Right atrium auricular region (tissue), 2 donors: ENCODE results near the gene TRAF3. TPM values are rescaled to one million over a fixed set of nuclear protein-coding genes. Genes with fewer than 3 reads are reported as not detected.

Experiments
- DNase-seq: peaks from one replicate; pipeline ENCODE4 v3.0.0-alpha.2; 2019; ENCODE audit warnings: low spot score
- H3K27ac ChIP-seq, 2 donors: fragments of 200-600 bp; sonication (generic); 1 replicate in 1 of 2; 2 replicates in 1 of 2; pipeline ENCODE4 v1.5.1; 2016 to 2019
- H3K27me3 ChIP-seq, 2 donors: fragments of 200-600 bp; sonication (generic); one replicate each; pipeline versions ENCODE4 v1.5.1 to v1.6.0; 2017 to 2019
- H3K36me3 ChIP-seq: fragments of 200-600 bp; sonication (generic); one replicate; pipeline ENCODE4 v1.5.1; 2016
- H3K4me1 ChIP-seq, 2 donors: fragments of 200-600 bp; sonication (generic); one replicate each; pipeline versions ENCODE4 v1.5.1 to v1.6.0; 2017 to 2019
- H3K4me3 ChIP-seq, 2 donors: fragments of 200-600 bp; sonication (generic); 1 replicate in 1 of 2; 2 replicates in 1 of 2; pipeline ENCODE4 v1.5.1; 2017 to 2019; ENCODE audit warnings: mild to moderate bottlenecking in 1 of 2, moderate library complexity in 1 of 2
- H3K9me3 ChIP-seq, 2 donors: fragments of 200-600 bp; sonication (generic); one replicate each; pipeline ENCODE4 v1.5.1; 2019
- CTCF ChIP-seq, 2 donors: fragments of 200-600 bp; sonication (generic); IDR thresholded peaks; one replicate each; pipeline ENCODE4 v1.5.1; 2019; ENCODE audit warnings: antibody characterized with exemption in 2 of 2
- total RNA-seq, 2 donors: library from RNA; depleted of rRNA; stranded (reverse); fragments of >200 nt; gene quantifications; one replicate each; pipeline ENCODE4 v1.1.0, GENCODE V29; 2016

TRAF3 gene
- total RNA-seq, 2 donors from 2014 or later, result 9.1 to 10.0 TPM

GRCh38 chr14:102737402-102738372 is 39.6 kb upstream of the TRAF3 start:
- peaks cover 0 to 14% of the 10 kb centered on the region in 2 donors for H3K9me3 ChIP-seq
- no peaks in the 10 kb centered on the region for H3K36me3 ChIP-seq
- TF ChIP-seq CTCF (IDR thresholded peaks at IDR 0.05), result no peak
- H3K4me1 ChIP-seq, result no peaks in the 10 kb centered on the region
- H3K27me3 ChIP-seq, result no peaks in the 10 kb centered on the region
- no peak for DNase-seq
- H3K4me3 ChIP-seq, result no peak overlapping the region
- no peak overlapping the region for H3K27ac ChIP-seq

GRCh38 chr14:102738373-102739189 is 38.7 kb upstream of the TRAF3 start:
- no peak for DNase-seq
- no peak for TF ChIP-seq CTCF (IDR thresholded peaks at IDR 0.05)
- no peak overlapping the region for H3K4me3 ChIP-seq
- no peaks in the 10 kb centered on the region for H3K4me1 ChIP-seq
- no peaks in the 10 kb centered on the region for H3K36me3 ChIP-seq
- peaks cover 0 to 14% of the 10 kb centered on the region in 2 donors for H3K9me3 ChIP-seq
- H3K27ac ChIP-seq, result no peak overlapping the region
- H3K27me3 ChIP-seq, result no peaks in the 10 kb centered on the region

- no peak overlapping the region for H3K4me3 ChIP-seq
- H3K9me3 ChIP-seq, result peaks cover 0 to 14% of the 10 kb centered on the region in 2 donors
- H3K4me1 ChIP-seq, result no peaks in the 10 kb centered on the region
- no peaks in the 10 kb centered on the region for H3K36me3 ChIP-seq
- no peaks in the 10 kb centered on the region for H3K27me3 ChIP-seq
- no peak overlapping the region for H3K27ac ChIP-seq
- no peak for DNase-seq
- TF ChIP-seq CTCF (IDR thresholded peaks at IDR 0.05), result no peak
Measured at GRCh38 chr14:102739190-102739469, 38.1 kb upstream of the TRAF3 start.

GRCh38 chr14:102746634-102747438 is 30.4 kb upstream of the TRAF3 start:
- no peak for DNase-seq
- Histone ChIP-seq H3K27ac (no peak overlapping the region), H3K27me3 (no peaks in the 10 kb centered on the region), H3K36me3 (no peaks in the 10 kb centered on the region), H3K4me3 (no peak overlapping the region), H3K9me3 (peaks cover 0 to 3% of the 10 kb centered on the region in 2 donors), H3K4me1 (no peaks in the 10 kb centered on the region)
- TF ChIP-seq CTCF (IDR thresholded peaks at IDR 0.05), result no peak

DNA sequence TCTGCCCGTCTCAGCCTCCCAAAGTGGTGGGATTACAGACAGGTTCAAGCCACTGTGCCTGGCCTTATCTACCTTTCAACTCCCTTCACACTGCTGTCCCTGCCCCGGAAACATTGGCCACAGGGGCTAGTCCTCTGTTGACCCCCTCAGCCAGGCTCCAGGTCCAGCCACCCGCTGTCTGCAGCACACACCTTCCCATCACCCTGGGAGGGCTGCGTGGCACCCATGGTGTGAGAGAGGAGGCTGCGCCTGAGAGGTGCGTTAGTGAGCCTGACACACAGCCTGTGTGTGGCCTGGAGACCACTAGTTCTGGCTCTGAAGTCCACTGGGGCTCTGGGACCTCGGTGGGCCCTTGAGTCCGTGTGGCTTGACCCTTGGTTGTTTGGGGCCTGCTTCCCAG is 28.4 kb upstream of the TRAF3 start:
- H3K9me3 ChIP-seq, result no peaks in the 10 kb centered on the region
- no peaks in the 10 kb centered on the region for H3K36me3 ChIP-seq
- no peak for TF ChIP-seq CTCF (IDR thresholded peaks at IDR 0.05)
- H3K4me3 ChIP-seq, result no peak overlapping the region
- DNase-seq, result no peak
- H3K27me3 ChIP-seq, result no peaks in the 10 kb centered on the region
- no peak overlapping the region for H3K27ac ChIP-seq
- no peaks in the 10 kb centered on the region for H3K4me1 ChIP-seq
